ACC112 (cell line): ENCODE data around the gene C13orf46.
"Not testable (repeated sequence)": the region's sequence is repeated elsewhere in the genome, so short reads cannot be mapped to it uniquely, and the experiment has no call there.

Experiments
- H2AFZ ChIP-seq: fragments of 200-600 bp; sonication (generic); one replicate; pipeline ENCODE4 v1.6.0; 2017; ENCODE audit warnings: antibody characterized with exemption, low read length; ENCODE audit not compliant: unreplicated experiment
- H3K27ac ChIP-seq: fragments of 200-600 bp; sonication (generic); 2 replicates; pipeline ENCODE4 v1.5.1; 2014; ENCODE audit warnings: low read depth, mild to moderate bottlenecking, antibody characterized with exemption, low read length, moderate library complexity
- H3K27me3 ChIP-seq: fragments of 200-600 bp; sonication (generic); 2 replicates; pipeline ENCODE4 v1.6.1; 2014; ENCODE audit warnings: mild to moderate bottlenecking, antibody characterized with exemption, low read length, moderate library complexity, mixed read lengths; ENCODE audit not compliant: insufficient read depth
- H3K36me3 ChIP-seq: fragments of 200-600 bp; sonication (generic); 2 replicates; pipeline ENCODE4 v1.6.1; 2016; ENCODE audit warnings: mild to moderate bottlenecking, antibody characterized with exemption, low read length, moderate library complexity, mixed read lengths; ENCODE audit not compliant: insufficient read depth
- H3K4me1 ChIP-seq: fragments of 200-600 bp; sonication (generic); one replicate; pipeline ENCODE4 v1.6.1; 2016; ENCODE audit warnings: low read length, mixed read lengths; ENCODE audit not compliant: insufficient read depth, unreplicated experiment, control insufficient read depth
- H3K4me3 ChIP-seq: fragments of 200-600 bp; sonication (generic); 2 replicates; pipeline ENCODE4 v1.5.1; 2014; ENCODE audit warnings: mild to moderate bottlenecking, low read depth, low read length
- H3K79me2 ChIP-seq: fragments of 200-600 bp; sonication (generic); one replicate; pipeline ENCODE4 v1.6.0; 2016; ENCODE audit warnings: low read length; ENCODE audit not compliant: control insufficient read depth, unreplicated experiment, insufficient read depth

C13orf46 gene

DNA sequence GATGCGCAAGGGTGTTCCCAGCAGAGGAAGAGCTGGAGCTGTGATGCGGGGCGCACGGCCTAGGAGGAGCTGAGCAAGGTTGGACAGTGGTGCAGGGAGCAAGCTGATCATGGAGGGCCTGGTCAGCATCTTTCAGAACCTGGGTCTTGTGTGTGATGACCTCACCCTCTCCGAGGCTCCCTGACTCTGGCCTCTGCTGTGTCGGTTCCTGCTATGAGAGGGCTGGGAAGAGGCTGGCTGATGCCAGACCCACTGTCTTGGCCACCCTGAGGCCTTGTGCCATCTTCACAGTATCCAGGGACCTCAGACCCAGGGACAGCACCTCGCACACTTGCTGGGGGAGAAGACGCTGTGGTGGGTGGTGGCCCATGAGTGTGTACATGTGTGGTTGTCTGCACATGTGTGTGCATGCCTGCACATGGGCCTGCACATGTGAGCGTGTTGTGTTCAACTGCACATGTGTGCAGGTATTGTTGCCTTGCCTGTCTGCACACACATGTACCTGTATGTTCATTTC is 16.5 kb upstream of the C13orf46 start:
- peaks cover 39% of the 10 kb centered on the region for H3K36me3 ChIP-seq
- H3K27ac ChIP-seq = no peak overlapping the region
- H3K79me2 ChIP-seq = no peaks in the 10 kb centered on the region
- H2AFZ ChIP-seq = no peak overlapping the region
- no peaks in the 10 kb centered on the region for H3K4me1 ChIP-seq
- no peaks in the 10 kb centered on the region for H3K27me3 ChIP-seq
- no peak overlapping the region for H3K4me3 ChIP-seq

DNA sequence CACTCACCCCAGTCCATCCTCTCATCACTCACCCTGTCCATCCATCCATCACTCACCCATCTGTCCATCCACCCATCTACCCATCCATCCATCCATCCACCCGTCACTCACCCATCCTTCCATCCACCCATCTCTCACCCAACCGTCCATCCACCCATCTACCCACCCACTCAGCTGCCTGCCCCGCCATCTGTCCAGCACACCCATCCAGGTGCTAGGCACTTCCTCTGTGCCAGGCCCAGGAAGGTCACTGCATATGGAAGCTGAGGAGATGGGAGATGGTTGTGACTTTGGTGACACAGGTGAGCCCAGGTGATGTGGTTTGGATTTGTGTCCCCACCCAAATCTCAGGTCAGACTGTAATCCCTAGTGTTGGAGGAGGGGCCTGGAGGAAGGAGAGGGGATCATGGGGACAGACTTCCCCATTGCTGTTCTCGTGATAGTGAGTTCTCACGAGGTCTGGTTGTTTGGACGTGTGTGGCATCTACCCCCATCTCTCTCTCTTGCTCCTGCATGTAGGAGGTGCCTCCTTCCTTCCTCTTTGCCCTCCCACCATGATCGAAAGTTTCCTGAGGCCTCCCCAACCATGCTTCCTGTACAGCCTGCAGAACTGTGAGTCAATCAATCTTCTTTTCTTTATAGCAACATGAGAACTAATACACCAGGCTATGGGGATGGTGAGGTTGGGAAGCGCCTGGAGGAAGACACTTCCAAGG is 15.9 kb upstream of the C13orf46 start:
- Histone ChIP-seq H2AFZ (no peak overlapping the region), H3K79me2 (no peaks in the 10 kb centered on the region), H3K4me1 (no peaks in the 10 kb centered on the region), H3K27ac (no peak overlapping the region), H3K27me3 (no peaks in the 10 kb centered on the region), H3K4me3 (no peak overlapping the region), H3K36me3 (peaks cover 39% of the 10 kb centered on the region)

GRCh38 chr13:113988859-113989258 is 15.0 kb upstream of the C13orf46 start:
- H3K27me3 ChIP-seq, H2AFZ ChIP-seq, H3K27ac ChIP-seq, H3K4me1 ChIP-seq, H3K4me3 ChIP-seq, H3K79me2 ChIP-seq: not testable (repeated sequence)
- peaks cover 33% of the 10 kb centered on the region for H3K36me3 ChIP-seq

- H3K27ac ChIP-seq = no peak overlapping the region
- peaks cover 3% of the 10 kb centered on the region; the same call in 1 of the 2 replicates for H3K36me3 ChIP-seq
- no peaks in the 10 kb centered on the region for H3K79me2 ChIP-seq
- no peaks in the 10 kb centered on the region for H3K27me3 ChIP-seq
- no peak overlapping the region for H3K4me3 ChIP-seq
- H3K4me1 ChIP-seq = peaks cover 2% of the 10 kb centered on the region
- H2AFZ ChIP-seq = no peak overlapping the region
These were observed 8.4 kb upstream of the C13orf46 start for GRCh38 chr13:113982296-113982661.

GRCh38 chr13:113981611-113982295 is 7.9 kb upstream of the C13orf46 start:
- H3K27me3 ChIP-seq = no peaks in the 10 kb centered on the region
- H3K27ac ChIP-seq = no peak overlapping the region
- peaks cover 7% of the 10 kb centered on the region for H3K4me1 ChIP-seq
- no peak overlapping the region for H2AFZ ChIP-seq
- peaks cover 3% of the 10 kb centered on the region; the same call in 1 of the 2 replicates for H3K36me3 ChIP-seq
- no peak overlapping the region for H3K4me3 ChIP-seq
- H3K79me2 ChIP-seq = no peaks in the 10 kb centered on the region

DNA sequence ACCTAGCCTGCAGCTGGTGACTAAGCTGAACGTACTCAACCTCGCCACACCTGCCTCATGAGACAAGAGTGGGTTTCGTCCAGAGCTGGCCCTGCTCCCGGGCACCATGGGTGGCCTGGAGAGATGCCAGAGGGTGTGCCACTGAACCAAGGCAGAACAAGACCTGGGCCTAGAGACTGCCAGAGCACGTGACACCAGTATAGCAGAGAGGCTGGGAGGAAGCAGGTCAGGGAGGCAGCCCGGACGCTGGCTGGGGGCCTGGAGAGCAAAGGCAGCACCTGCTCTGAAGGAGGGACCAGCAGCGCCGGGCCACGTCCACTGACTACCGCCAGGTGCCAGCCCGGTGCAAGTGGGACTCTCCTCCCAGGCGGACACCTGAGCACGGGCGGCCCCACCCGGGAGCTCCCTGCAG is 7.3 kb upstream of the C13orf46 start:
- Histone ChIP-seq H3K4me1 (peaks cover 12% of the 10 kb centered on the region), H3K27ac (no peak overlapping the region), H3K79me2 (no peaks in the 10 kb centered on the region), H3K27me3 (no peaks in the 10 kb centered on the region), H3K4me3 (no peak overlapping the region), H3K36me3 (peaks cover 3% of the 10 kb centered on the region; the same call in 1 of the 2 replicates), H2AFZ (no peak overlapping the region)

- Histone ChIP-seq H3K27ac (no peak overlapping the region), H3K4me3 (no peak overlapping the region), H3K36me3 (peaks cover 6% of the 10 kb centered on the region; the same call in 1 of the 2 replicates), H2AFZ (no peak overlapping the region), H3K79me2 (no peaks in the 10 kb centered on the region), H3K4me1 (peaks cover 12% of the 10 kb centered on the region), H3K27me3 (no peaks in the 10 kb centered on the region)
These were observed 6.7 kb upstream of the C13orf46 start for GRCh38 chr13:113980489-113981064.

DNA sequence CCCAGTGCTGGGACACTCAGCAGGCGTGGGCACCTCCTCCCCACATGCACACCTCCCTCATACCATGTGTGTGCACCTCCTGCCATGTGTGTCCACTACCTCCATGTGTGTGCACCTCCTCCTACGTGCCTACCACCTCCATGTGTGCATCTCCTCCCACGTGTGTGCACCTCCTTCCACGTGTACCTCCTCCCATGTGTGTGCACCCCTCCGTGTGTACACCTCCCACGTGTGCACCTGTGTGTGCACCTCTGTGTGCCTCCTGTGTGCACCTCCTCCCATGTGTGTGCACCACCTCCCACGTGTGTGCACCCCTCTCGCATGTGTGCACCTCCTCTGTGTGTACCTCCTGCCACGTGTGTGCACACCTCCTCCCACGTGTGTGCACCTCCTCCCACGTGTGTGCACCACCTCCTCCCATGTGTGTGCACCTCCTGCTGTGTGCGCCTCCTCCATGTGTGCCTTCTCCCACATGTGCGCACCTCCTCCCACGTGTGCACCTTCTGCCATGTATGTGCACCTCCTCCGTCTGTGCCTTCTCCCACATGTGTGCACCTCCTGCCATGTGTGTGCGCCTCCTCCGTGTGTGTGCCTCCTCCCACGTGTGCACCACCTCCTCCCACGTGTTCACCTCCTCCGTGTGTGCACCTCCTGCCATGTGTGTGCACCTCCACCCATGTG is 6.1 kb upstream of the C13orf46 start:
- H3K4me3 ChIP-seq = no peak overlapping the region
- H3K4me1 ChIP-seq = peaks cover 12% of the 10 kb centered on the region
- H3K79me2 ChIP-seq = no peaks in the 10 kb centered on the region
- peaks cover 11% of the 10 kb centered on the region; the same call in 1 of the 2 replicates for H3K36me3 ChIP-seq
- H2AFZ ChIP-seq = no peak overlapping the region
- no peak overlapping the region for H3K27ac ChIP-seq
- no peaks in the 10 kb centered on the region for H3K27me3 ChIP-seq

- no peaks in the 10 kb centered on the region for H3K27me3 ChIP-seq
- no peak overlapping the region for H3K27ac ChIP-seq
- peaks cover 12% of the 10 kb centered on the region for H3K4me1 ChIP-seq
- H3K4me3 ChIP-seq = no peak overlapping the region
- H3K36me3 ChIP-seq = peaks cover 13% of the 10 kb centered on the region; the same call in 1 of the 2 replicates
- no peak overlapping the region for H2AFZ ChIP-seq
- no peaks in the 10 kb centered on the region for H3K79me2 ChIP-seq
These were observed 5.0 kb upstream of the C13orf46 start for GRCh38 chr13:113978741-113979481.

GRCh38 chr13:113977976-113978375 is 4.1 kb upstream of the C13orf46 start:
- no peak overlapping the region for H2AFZ ChIP-seq
- no peaks in the 10 kb centered on the region for H3K79me2 ChIP-seq
- H3K36me3 ChIP-seq = peaks cover 13% of the 10 kb centered on the region; the same call in 1 of the 2 replicates
- peaks cover 12% of the 10 kb centered on the region for H3K4me1 ChIP-seq
- no peak overlapping the region for H3K27ac ChIP-seq
- no peak overlapping the region for H3K4me3 ChIP-seq
- H3K27me3 ChIP-seq = no peaks in the 10 kb centered on the region
